Measurements from ENCODE around the gene LRP10. TPM values are rescaled to one million over a fixed set of nuclear protein-coding genes. Genes with fewer than 3 reads are reported as not detected.

LRP10 gene
- total RNA-seq, 4 donors from 2014 or later, result 82.3 to 151 (median 97.0) TPM

DNA sequence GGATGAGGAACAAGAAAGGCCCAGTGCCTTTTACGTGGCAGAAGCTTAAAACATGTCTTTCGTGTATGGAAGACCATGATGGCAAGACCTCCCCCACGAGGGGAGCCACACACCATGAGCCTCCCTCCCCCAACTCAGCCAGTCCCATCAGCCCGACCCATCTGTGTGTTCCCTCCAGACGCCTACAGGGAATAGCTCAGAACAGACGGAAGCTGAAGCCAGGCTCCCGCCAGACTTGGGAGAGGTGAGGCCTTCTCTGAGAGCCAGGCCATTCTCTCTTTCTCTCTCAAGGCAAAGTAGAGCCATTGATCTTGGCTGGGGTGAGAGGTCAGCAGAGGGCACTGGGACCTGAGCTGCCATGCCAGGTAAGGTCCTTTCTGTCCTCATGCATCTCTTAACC lies 20.9 kb downstream of the LRP10 start:
- no peak for TF ChIP-seq CTCF (IDR thresholded peaks at IDR 0.05)
- Histone ChIP-seq H3K27ac (no peak overlapping the region), H3K4me3 (no peak overlapping the region), H3K36me3 (peaks cover 0 to 12% (median 0%) of the 10 kb centered on the region in 3 donors), H3K27me3 (no peaks in the 10 kb centered on the region), H3K4me1 (peaks cover 0 to 10% (median 5%) of the 10 kb centered on the region in 4 donors), H3K9me3 (no peaks in the 10 kb centered on the region)
- 66 to 68% methylated on average over 7 of the region's 7 CpGs for WGBS, 2 donors
- DNase-seq (ENCODE audit: low spot score in 2 of 2), result no peak

GRCh38 chr14:22893706-22894105 lies 22.2 kb downstream of the LRP10 start:
- H3K27ac ChIP-seq, result no peak overlapping the region
- TF ChIP-seq EP300 (IDR thresholded peaks at IDR 0.05) (no peak), CTCF (IDR thresholded peaks at IDR 0.05) (no peak), POLR2A (IDR thresholded peaks at IDR 0.05) (no peak)
- no peaks in the 10 kb centered on the region for H3K4me1 ChIP-seq
- no peaks in the 10 kb centered on the region for H3K27me3 ChIP-seq
- WGBS, 2 donors, result 95 to 96% methylated on average over 4 of the region's 4 CpGs
- H3K9me3 ChIP-seq, result no peaks in the 10 kb centered on the region
- no peak overlapping the region for H3K4me3 ChIP-seq
- no peak for DNase-seq (ENCODE audit: low spot score in 2 of 2)
- peaks cover 0 to 12% (median 0%) of the 10 kb centered on the region in 3 donors for H3K36me3 ChIP-seq

DNA sequence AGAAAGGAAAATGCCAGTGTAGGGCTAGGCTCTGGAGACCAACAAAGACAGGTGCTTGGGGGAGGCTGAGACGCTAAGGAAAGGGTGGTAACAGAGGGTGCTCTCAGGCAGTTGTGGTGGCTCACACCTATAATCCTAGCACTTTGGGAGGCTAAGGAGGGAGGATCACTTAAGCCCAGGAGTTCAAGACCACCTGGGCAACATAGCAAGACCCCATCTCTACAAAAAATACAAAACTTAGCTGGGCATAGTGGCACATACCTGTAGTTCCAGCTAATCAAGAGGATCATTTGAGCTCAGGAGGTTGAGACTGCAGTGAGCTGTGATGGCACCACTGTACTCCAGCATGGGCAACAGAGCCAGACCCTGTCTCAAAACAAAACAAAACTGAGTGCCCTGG lies 23.9 kb downstream of the LRP10 start:
- WGBS, 2 donors, result 84 to 100% methylated on average over 1 of the region's 1 CpG
- peaks cover 0 to 14% (median 0%) of the 10 kb centered on the region in 3 donors for H3K36me3 ChIP-seq
- no peak overlapping the region for H3K27ac ChIP-seq
- no peaks in the 10 kb centered on the region for H3K9me3 ChIP-seq
- no peak for DNase-seq (ENCODE audit: low spot score in 2 of 2)
- H3K4me3 ChIP-seq, result no peak overlapping the region
- H3K27me3 ChIP-seq, result no peaks in the 10 kb centered on the region
- peaks cover 0 to 7% (median 0%) of the 10 kb centered on the region in 4 donors for H3K4me1 ChIP-seq
- no peak for TF ChIP-seq CTCF (IDR thresholded peaks at IDR 0.05)
- no peak for TF ChIP-seq POLR2A (IDR thresholded peaks at IDR 0.05)
- TF ChIP-seq EP300 (IDR thresholded peaks at IDR 0.05), result no peak

DNA sequence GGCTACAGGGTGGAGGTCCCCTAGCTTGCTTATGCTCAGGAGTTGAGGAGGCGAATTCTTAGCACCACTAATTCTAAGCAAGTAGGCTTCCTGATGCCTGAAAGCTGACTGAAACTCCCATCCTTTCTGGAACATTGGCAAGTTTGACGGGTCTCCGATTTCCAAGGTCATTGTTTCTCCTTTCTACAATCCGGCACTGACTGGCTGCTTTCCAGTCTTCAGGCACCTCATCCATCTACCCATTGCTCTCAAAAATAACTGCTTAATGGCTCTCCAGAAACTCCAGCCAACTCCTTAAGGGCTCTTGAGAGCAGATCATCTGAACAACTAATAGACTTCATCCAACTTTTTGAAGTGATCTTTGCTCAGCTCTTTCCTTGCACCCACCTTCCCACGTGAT lies 24.8 kb downstream of the LRP10 start:
- WGBS, 2 donors, result 65 to 70% methylated on average over 5 of the region's 5 CpGs
- no peak for TF ChIP-seq EP300 (IDR thresholded peaks at IDR 0.05)
- TF ChIP-seq POLR2A (IDR thresholded peaks at IDR 0.05), result no peak
- TF ChIP-seq CTCF (IDR thresholded peaks at IDR 0.05), result no peak

DNA sequence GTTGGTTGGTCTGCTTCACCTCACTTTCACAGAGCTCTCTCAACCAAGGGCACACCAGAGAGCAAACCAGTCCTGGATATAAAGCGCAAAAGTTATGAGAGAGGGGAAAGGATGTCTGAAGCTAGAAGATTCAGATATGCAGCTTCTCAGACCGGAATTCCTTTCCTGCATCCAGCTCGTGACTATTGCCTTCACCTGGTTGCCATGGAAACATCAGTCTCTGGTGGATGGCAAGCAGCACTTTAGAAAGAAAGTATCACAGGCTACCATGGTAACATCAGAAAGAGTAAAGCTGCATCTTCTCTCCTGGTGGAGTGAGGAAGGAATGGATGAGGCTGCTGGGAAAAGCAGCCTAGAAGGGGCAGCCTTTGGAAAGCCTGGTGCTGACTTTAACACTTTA lies 25.2 kb downstream of the LRP10 start:
- H3K9me3 ChIP-seq, result no peaks in the 10 kb centered on the region
- peaks cover 0 to 8% (median 0%) of the 10 kb centered on the region in 4 donors for H3K4me1 ChIP-seq
- H3K36me3 ChIP-seq, result peaks cover 0 to 28% (median 0%) of the 10 kb centered on the region in 3 donors
- H3K27me3 ChIP-seq, result no peaks in the 10 kb centered on the region
- H3K4me3 ChIP-seq, result no peak overlapping the region
- no peak overlapping the region for H3K27ac ChIP-seq
- no peak for TF ChIP-seq CTCF (IDR thresholded peaks at IDR 0.05)
- no peak for TF ChIP-seq POLR2A (IDR thresholded peaks at IDR 0.05)
- no peak for TF ChIP-seq EP300 (IDR thresholded peaks at IDR 0.05)
- DNase-seq (ENCODE audit: low spot score in 2 of 2), result no peak
- 87 to 88% methylated on average over 3 of the region's 3 CpGs for WGBS, 2 donors

More for the DNA sequence above, 24.8 kb downstream of the LRP10 start:
- Histone ChIP-seq H3K27ac (no peak overlapping the region), H3K36me3 (peaks cover 0 to 23% (median 0%) of the 10 kb centered on the region in 3 donors), H3K9me3 (no peaks in the 10 kb centered on the region), H3K4me1 (peaks cover 0 to 8% (median 0%) of the 10 kb centered on the region in 4 donors), H3K27me3 (no peaks in the 10 kb centered on the region), H3K4me3 (no peak overlapping the region)
- DNase-seq (ENCODE audit: low spot score in 2 of 2), result no peak
